ENCODE measurements around the gene RAD51B. TPM values are rescaled to one million over a fixed set of nuclear protein-coding genes. Genes with fewer than 3 reads are reported as not detected.

RAD51B gene
- total RNA-seq, 4 donors from 2014 or later, result 12.6 to 26.4 (median 16.7) TPM

DNA sequence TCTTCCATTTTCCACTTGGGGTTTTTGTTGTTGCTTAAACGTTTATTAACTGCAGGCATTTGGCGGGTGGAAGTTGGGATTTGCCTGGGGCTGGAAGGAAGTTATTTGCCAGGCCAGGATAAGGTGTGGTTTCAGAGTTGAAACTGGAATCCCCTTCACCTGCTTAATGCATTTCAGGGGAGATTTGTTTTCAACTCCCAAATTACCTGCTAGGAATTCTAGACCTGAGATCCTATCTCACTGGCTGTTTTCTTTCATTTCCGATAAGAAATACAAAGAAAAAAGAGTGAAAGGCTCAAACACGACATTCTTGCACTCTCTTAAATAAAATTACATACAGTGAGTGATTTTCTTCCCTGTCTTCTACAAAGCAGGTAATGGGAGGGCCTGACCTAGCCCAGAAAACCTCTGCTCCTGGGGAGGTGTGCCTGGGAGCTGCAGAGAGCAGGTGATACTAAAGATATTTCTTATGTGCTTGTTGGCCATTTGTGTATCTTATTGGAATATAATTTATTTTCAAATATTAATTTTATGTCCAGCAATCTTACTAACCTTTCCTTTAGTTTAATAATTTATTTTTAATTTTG, 695.1 kb downstream of the RAD51B start:
- H3K4me1 ChIP-seq, result peaks cover 0 to 79% (median 42%) of the 10 kb centered on the region in 4 donors
- DNase-seq (ENCODE audit: low spot score in 2 of 2), result no peak
- WGBS, 2 donors, result 75 to 76% methylated on average over 4 of the region's 4 CpGs

DNA sequence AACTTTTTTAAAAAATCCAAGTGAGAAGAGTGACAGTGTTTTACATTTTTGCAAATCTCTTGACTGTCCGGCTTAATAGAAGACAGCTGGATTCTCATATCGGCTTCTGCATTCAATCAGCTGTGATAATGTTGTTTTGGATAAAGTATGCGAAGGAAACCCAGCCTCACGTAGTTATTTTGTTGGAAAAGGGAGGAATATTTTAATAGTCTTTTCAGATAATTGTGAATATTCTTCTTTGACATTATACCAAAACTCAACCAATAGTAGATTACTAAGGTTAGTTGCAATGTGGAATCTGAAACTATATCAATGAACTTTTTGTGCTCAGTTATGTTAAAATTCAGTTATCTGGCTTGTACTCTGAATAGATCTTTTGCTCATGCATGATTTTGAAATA, 696.8 kb downstream of the RAD51B start:
- 29 to 31% methylated on average over 4 of the region's 4 CpGs for WGBS, 2 donors
- Histone ChIP-seq H3K36me3 (no peaks in the 10 kb centered on the region), H3K4me3 (no peak overlapping the region), H3K9me3 (no peaks in the 10 kb centered on the region), H3K27ac (peak overlapping the region in 1 of 4 donors; percentile 38), H3K27me3 (no peaks in the 10 kb centered on the region), H3K4me1 (peaks cover 0 to 78% (median 36%) of the 10 kb centered on the region in 4 donors)
- no peak for TF ChIP-seq CTCF (IDR thresholded peaks at IDR 0.05)
- TF ChIP-seq EP300 (IDR thresholded peaks at IDR 0.05), result no peak
- no peak for TF ChIP-seq POLR2A (IDR thresholded peaks at IDR 0.05)
- no peak for DNase-seq (ENCODE audit: low spot score in 2 of 2)

More for the DNA sequence above, 695.1 kb downstream of the RAD51B start:
- Histone ChIP-seq H3K36me3 (no peaks in the 10 kb centered on the region), H3K9me3 (no peaks in the 10 kb centered on the region), H3K4me3 (no peak overlapping the region), H3K27me3 (no peaks in the 10 kb centered on the region), H3K27ac (peak overlapping the region in 1 of 4 donors; percentile 29)
- TF ChIP-seq CTCF (IDR thresholded peaks at IDR 0.05) (no peak), POLR2A (IDR thresholded peaks at IDR 0.05) (no peak), EP300 (IDR thresholded peaks at IDR 0.05) (no peak)

DNA sequence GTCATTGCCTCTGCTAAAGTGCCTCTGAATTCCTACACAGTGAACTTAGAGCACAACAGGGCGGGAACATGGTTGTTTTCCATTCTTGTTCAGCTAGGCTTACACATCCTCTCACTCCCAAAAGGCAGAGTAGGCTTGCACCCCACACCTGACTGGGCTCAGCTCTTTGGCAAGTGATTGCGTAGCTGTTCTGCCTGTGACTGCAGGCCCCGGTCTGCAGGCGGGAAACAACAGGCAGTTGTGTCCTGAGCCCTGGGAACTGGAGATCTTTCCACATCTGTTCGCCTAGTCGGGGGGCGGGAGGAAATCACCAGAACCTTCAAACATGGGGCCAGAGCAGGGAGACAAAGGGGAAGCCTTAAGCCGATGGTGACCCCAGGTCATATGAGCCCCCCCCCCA, 698.6 kb downstream of the RAD51B start:
- H3K4me3 ChIP-seq, result no peak overlapping the region
- H3K27ac ChIP-seq, result peak overlapping the region in 2 of 4 donors; percentile 63 to 86
- H3K4me1 ChIP-seq, result peaks cover 0 to 78% (median 37%) of the 10 kb centered on the region in 4 donors
- H3K36me3 ChIP-seq, result no peaks in the 10 kb centered on the region
- TF ChIP-seq CTCF (IDR thresholded peaks at IDR 0.05) (no peak), POLR2A (IDR thresholded peaks at IDR 0.05) (no peak), EP300 (IDR thresholded peaks at IDR 0.05) (no peak)
- H3K9me3 ChIP-seq, result no peaks in the 10 kb centered on the region
- DNase-seq (ENCODE audit: low spot score in 2 of 2), result no peak
- no peaks in the 10 kb centered on the region for H3K27me3 ChIP-seq
- 53 to 61% methylated on average over 8 of the region's 8 CpGs for WGBS, 2 donors

DNA sequence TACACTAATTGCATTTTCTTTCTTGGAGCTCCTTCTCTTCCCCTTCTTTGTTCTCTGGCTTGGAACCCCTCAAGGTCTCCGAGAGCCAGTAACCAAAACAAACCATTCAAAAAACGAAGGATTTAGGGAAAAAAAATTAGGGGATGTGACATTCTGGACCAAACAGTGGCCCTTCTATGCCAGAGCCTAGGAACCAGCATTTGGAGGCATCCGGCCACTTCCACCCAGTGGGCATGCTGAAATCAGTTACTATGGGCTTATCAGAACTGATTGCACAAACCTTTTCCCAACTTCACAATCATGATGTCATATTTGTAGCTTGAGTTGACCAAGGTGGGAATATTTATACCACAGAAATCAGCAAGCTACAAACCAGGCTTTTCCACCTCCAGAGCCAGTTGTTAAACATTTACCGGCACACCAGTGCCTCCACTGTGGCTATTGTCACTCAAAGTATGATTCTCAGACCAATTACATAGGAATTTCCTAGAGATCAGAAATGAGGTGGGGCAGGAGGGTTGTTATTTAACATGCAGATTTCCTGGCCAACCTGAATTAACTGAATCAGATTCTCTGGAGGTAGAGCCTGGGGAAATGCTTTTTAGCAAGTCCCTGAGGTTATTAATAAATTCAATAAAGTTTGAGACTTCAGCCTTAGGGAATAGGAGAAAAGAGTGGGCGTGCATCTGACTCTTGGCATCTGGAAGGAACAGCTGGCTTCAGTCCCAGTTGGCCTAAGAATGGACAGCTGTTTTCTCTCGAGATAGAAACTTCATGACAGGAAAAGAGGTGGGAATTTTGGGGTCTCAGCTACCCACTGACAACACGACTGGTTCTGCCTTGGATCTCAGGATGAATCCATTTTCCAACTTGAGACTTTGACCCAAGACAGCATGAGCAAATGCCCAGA, 699.4 kb downstream of the RAD51B start:
- Histone ChIP-seq H3K27ac (peak overlapping the region in 2 of 4 donors; percentile 63 to 86), H3K9me3 (no peaks in the 10 kb centered on the region), H3K4me1 (peaks cover 0 to 79% (median 44%) of the 10 kb centered on the region in 4 donors), H3K4me3 (no peak overlapping the region), H3K36me3 (no peaks in the 10 kb centered on the region), H3K27me3 (no peaks in the 10 kb centered on the region)
- WGBS, 2 donors, result 35 to 37% methylated on average over 7 of the region's 7 CpGs
- no peak for TF ChIP-seq EP300 (IDR thresholded peaks at IDR 0.05)
- TF ChIP-seq POLR2A (IDR thresholded peaks at IDR 0.05), result no peak
- TF ChIP-seq CTCF (IDR thresholded peaks at IDR 0.05), result no peak
- no peak for DNase-seq (ENCODE audit: low spot score in 2 of 2)

DNA sequence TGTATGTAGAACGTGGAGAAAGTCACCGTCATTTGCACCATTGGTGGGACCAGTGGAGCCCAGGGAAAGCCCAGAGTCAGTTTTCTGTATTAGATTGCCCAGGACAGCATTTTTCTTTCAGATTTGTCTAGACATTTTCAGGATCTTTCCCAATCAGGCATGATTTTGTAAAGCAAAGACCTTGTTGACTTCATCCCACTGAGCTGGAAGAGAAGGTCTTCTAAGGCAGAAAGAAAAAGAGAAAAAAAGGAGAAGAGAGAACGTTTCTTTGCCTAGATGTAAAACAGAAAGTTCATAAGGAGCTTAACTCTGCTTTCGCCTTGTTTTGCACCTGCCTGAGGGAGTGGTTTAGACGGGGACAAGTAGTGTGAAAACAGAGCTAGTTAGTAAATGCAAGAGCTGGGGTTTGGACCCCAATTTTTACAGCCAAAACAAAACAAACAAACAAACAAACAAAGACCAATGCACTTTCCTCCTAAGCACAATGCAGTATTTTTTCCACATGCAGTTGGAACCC, 700.1 kb downstream of the RAD51B start:
- DNase-seq (ENCODE audit: low spot score in 2 of 2), result no peak
- Histone ChIP-seq H3K4me1 (peaks cover 0 to 83% (median 47%) of the 10 kb centered on the region in 4 donors), H3K36me3 (no peaks in the 10 kb centered on the region), H3K27me3 (no peaks in the 10 kb centered on the region), H3K4me3 (no peak overlapping the region), H3K27ac (peak overlapping the region in 2 of 4 donors; percentile 63 to 86), H3K9me3 (no peaks in the 10 kb centered on the region)
- TF ChIP-seq EP300 (IDR thresholded peaks at IDR 0.05), result no peak
- 65 to 70% methylated on average over 5 of the region's 5 CpGs for WGBS, 2 donors

All from tibial nerve (tissue), 4 donors.